ENCODE data around the gene ADGRE1.

The ADGRE1 gene

GRCh38 chr19:6856749-6857372 is 30.5 kb upstream of the ADGRE1 start:
- Histone ChIP-seq H3K36me3 (ENCODE audit: insufficient read depth, low read length) (peaks cover 49% of the 10 kb centered on the region), H2AFZ (ENCODE audit: low read length) (no peak overlapping the region), H3K27ac (ENCODE audit: low read depth, low read length, poor library complexity, severe bottlenecking) (no peak overlapping the region), H3K9me3 (ENCODE audit: low read length) (no peaks in the 10 kb centered on the region), H4K20me1 (ENCODE audit: insufficient read depth, low read length) (no peaks in the 10 kb centered on the region), H3K4me1 (ENCODE audit: insufficient read depth, low read length, severe bottlenecking) (no peaks in the 10 kb centered on the region), H3F3A (ENCODE audit: insufficient read depth, low read length) (no peaks in the 10 kb centered on the region), H3K27me3 (ENCODE audit: insufficient read depth, low read length) (no peaks in the 10 kb centered on the region), H3K79me2 (ENCODE audit: insufficient read depth, low read length) (no peaks in the 10 kb centered on the region), H3K9me2 (ENCODE audit: low read depth, low read length) (no peaks in the 10 kb centered on the region), H3K4me2 (ENCODE audit: low read length) (no peak overlapping the region), H3K9ac (ENCODE audit: low read length) (no peak overlapping the region), H3K4me3 (ENCODE audit: low read depth, low read length, poor library complexity, severe bottlenecking) (no peak overlapping the region)
- TF ChIP-seq CTCF (IDR thresholded peaks at IDR 0.05; ENCODE audit: low read length) (no peak), EZH2 (IDR thresholded peaks at IDR 0.05; ENCODE audit: borderline replicate concordance, low read length) (no peak)

GRCh38 chr19:6861683-6862286 is 25.6 kb upstream of the ADGRE1 start:
- peaks cover 4% of the 10 kb centered on the region for H3K4me1 ChIP-seq (ENCODE audit: insufficient read depth, low read length, severe bottlenecking)
- no peak overlapping the region for H3K4me2 ChIP-seq (ENCODE audit: low read length)
- no peaks in the 10 kb centered on the region for H4K20me1 ChIP-seq (ENCODE audit: insufficient read depth, low read length)
- H3K9me3 ChIP-seq (ENCODE audit: low read length): no peaks in the 10 kb centered on the region
- no peak overlapping the region for H3K4me3 ChIP-seq (ENCODE audit: low read depth, low read length, poor library complexity, severe bottlenecking)
- H3K36me3 ChIP-seq (ENCODE audit: insufficient read depth, low read length): peaks cover 8% of the 10 kb centered on the region
- no peaks in the 10 kb centered on the region for H3K27me3 ChIP-seq (ENCODE audit: insufficient read depth, low read length)
- no peaks in the 10 kb centered on the region for H3F3A ChIP-seq (ENCODE audit: insufficient read depth, low read length)
- no peaks in the 10 kb centered on the region for H3K79me2 ChIP-seq (ENCODE audit: insufficient read depth, low read length)
- H2AFZ ChIP-seq (ENCODE audit: low read length): no peak overlapping the region
- H3K9me2 ChIP-seq (ENCODE audit: low read depth, low read length): no peaks in the 10 kb centered on the region
- TF ChIP-seq EZH2 (IDR thresholded peaks at IDR 0.05; ENCODE audit: borderline replicate concordance, low read length): no peak
- no peak for TF ChIP-seq CTCF (IDR thresholded peaks at IDR 0.05; ENCODE audit: low read length)
- H3K9ac ChIP-seq (ENCODE audit: low read length): no peak overlapping the region
- no peak overlapping the region for H3K27ac ChIP-seq (ENCODE audit: low read depth, low read length, poor library complexity, severe bottlenecking)

GRCh38 chr19:6862673-6863078 is 24.7 kb upstream of the ADGRE1 start:
- Histone ChIP-seq H2AFZ (ENCODE audit: low read length) (no peak overlapping the region), H3K27me3 (ENCODE audit: insufficient read depth, low read length) (no peaks in the 10 kb centered on the region), H3K4me2 (ENCODE audit: low read length) (peak overlapping the region; percentile 69), H3K4me1 (ENCODE audit: insufficient read depth, low read length, severe bottlenecking) (peaks cover 4% of the 10 kb centered on the region), H3K79me2 (ENCODE audit: insufficient read depth, low read length) (no peaks in the 10 kb centered on the region), H3K27ac (ENCODE audit: low read depth, low read length, poor library complexity, severe bottlenecking) (no peak overlapping the region), H3F3A (ENCODE audit: insufficient read depth, low read length) (no peaks in the 10 kb centered on the region), H3K9me2 (ENCODE audit: low read depth, low read length) (no peaks in the 10 kb centered on the region), H4K20me1 (ENCODE audit: insufficient read depth, low read length) (no peaks in the 10 kb centered on the region), H3K36me3 (ENCODE audit: insufficient read depth, low read length) (no peaks in the 10 kb centered on the region; the same call in 1 of the 2 replicates), H3K9me3 (ENCODE audit: low read length) (no peaks in the 10 kb centered on the region), H3K4me3 (ENCODE audit: low read depth, low read length, poor library complexity, severe bottlenecking) (peak overlapping the region; percentile 50), H3K9ac (ENCODE audit: low read length) (no peak overlapping the region)
- no peak for TF ChIP-seq EZH2 (IDR thresholded peaks at IDR 0.05; ENCODE audit: borderline replicate concordance, low read length)
- peak; percentile 97 for TF ChIP-seq CTCF (IDR thresholded peaks at IDR 0.05; ENCODE audit: low read length)
